HepG2 (cell line): ENCODE data around the gene NUP62. TPM values are rescaled to one million over a fixed set of nuclear protein-coding genes. Genes with fewer than 3 reads are reported as not detected.

Experiments used
- ATAC-seq: fragments of 200-7000 bp; cut with Tn5 transposase; 3 replicates; pipeline ENCODE4 v1.9.1; 2020; ENCODE audit warnings: mild to moderate bottlenecking, moderate library complexity
- BruUV-seq: library from RNA; stranded (reverse); fragments of 400-500 nt; replicated peaks from 2 replicates; lab custom pipeline; 2021; lab: Mats Ljungman, UMichigan
- CTCF ChIA-PET: fragments of 300-600 bp; formaldehyde crosslinking; extraction: SDS; loops from one replicate; lab custom pipeline; 2021; ENCODE audit warnings: low total read pairs, inconsistent platforms, low intra/inter-chr PET ratio; lab: Yijun Ruan, JAX
- POLR2A ChIA-PET: fragments of 350-600 bp; sonication (Branson Sonifier 250); formaldehyde crosslinking; loops from one replicate; lab custom pipeline; 2020; ENCODE audit warnings: antibody characterized with exemption, inconsistent platforms; lab: Yijun Ruan, JAX
- DNase-seq: peaks from one replicate; pipeline ENCODE4 v3.0.0-alpha.2; 2015; ENCODE audit warnings: low spot score
- FAIRE-seq: peaks from 3 replicates; lab custom pipeline; 2011; peaks lifted over from hg19 to GRCh38; lab: Jason Lieb, UNC
- H2AFZ ChIP-seq: one replicate; pipeline ENCODE4 v1.6.1; 2011; ENCODE audit warnings: low read length, inconsistent platforms
- H3K27ac ChIP-seq: fragments of 300-600 bp; 3 replicates; pipeline ENCODE4 v1.8.0; 2011; ENCODE audit warnings: mixed run types, mild to moderate bottlenecking, mixed read lengths, low read length, inconsistent platforms; ENCODE audit not compliant: insufficient read depth; ENCODE audit errors: extremely low read length
- H3K27me3 ChIP-seq, 2 experiments: fragments of 200-600 bp in 1 of 2; 2 replicates in 1 of 2; 3 replicates in 1 of 2; pipeline versions ENCODE4 v1.6.0 to v1.8.0; 2011; ENCODE audit warnings: low read length in 2 of 2, mild to moderate bottlenecking in 2 of 2, moderate library complexity in 2 of 2, inconsistent platforms in 1 of 2; ENCODE audit not compliant: insufficient read depth in 2 of 2, control insufficient read depth in 1 of 2
- H3K36me3 ChIP-seq, 2 experiments: fragments of 200-600 bp in 1 of 2; replicated peaks in 1 of 2; 2 replicates in 1 of 2; 3 replicates in 1 of 2; pipeline versions ENCODE4 v1.5.1 to v1.8.0; 2011; ENCODE audit warnings: low read length in 2 of 2, inconsistent platforms in 1 of 2; ENCODE audit not compliant: insufficient read depth in 2 of 2, control insufficient read depth in 1 of 2
- H3K4me1 ChIP-seq: 2 replicates; pipeline ENCODE4 v1.5.1; 2012; ENCODE audit warnings: low read length, inconsistent platforms; ENCODE audit not compliant: insufficient read depth
- H3K4me2 ChIP-seq: 2 replicates; pipeline ENCODE4 v1.6.0; 2011; ENCODE audit warnings: low read depth, low read length, inconsistent platforms
- H3K4me3 ChIP-seq, 3 experiments: fragments of 200-600 bp in 1 of 3; sonication (generic), shearing (Covaris generic) in 1 of 3; replicated peaks in 1 of 3; 2 replicates each; pipeline ENCODE4 v1.5.1; 2011 to 2016; ENCODE audit warnings: low read length in 3 of 3, inconsistent platforms in 2 of 3, low read depth in 2 of 3, mild to moderate bottlenecking in 2 of 3, control low read depth in 1 of 3, mixed read lengths in 1 of 3; ENCODE audit not compliant: insufficient read depth in 1 of 3
- H3K79me2 ChIP-seq: one replicate; pipeline ENCODE4 v1.6.1; 2011; ENCODE audit warnings: low read length, inconsistent platforms; ENCODE audit not compliant: insufficient read depth
- H3K9ac ChIP-seq: 2 replicates; pipeline ENCODE4 v1.6.0; 2011; ENCODE audit warnings: mild to moderate bottlenecking, low read depth, low read length, inconsistent platforms; ENCODE audit not compliant: insufficient read depth
- H3K9me3 ChIP-seq: 2 replicates; pipeline ENCODE4 v1.5.1; 2012; ENCODE audit warnings: mild to moderate bottlenecking, low read length
- H4K20me1 ChIP-seq: 2 replicates; pipeline ENCODE4 v1.6.0; 2011; ENCODE audit warnings: inconsistent platforms, mild to moderate bottlenecking, low read length, moderate library complexity; ENCODE audit not compliant: insufficient read depth
- BORCS8-MEF2B ChIP-seq: sonication (generic); formaldehyde crosslinking; IDR thresholded peaks from 2 replicates; pipeline ENCODE4 v1.8.0; 2022; ENCODE audit warnings: mild to moderate bottlenecking, missing genetic modification reagents
- NFYB ChIP-seq: sonication (generic); formaldehyde crosslinking; IDR thresholded peaks from 2 replicates; pipeline ENCODE4 v1.4.0; 2020; ENCODE audit warnings: missing genetic modification reagents
- RBM22 ChIP-seq: fragments of 200-400 bp; formaldehyde crosslinking; optimal IDR thresholded peaks from 2 replicates; pipeline ENCODE3; 2017; ENCODE audit warnings: mild to moderate bottlenecking, low read length, moderate library complexity
- ZBTB34 ChIP-seq: sonication (generic); formaldehyde crosslinking; IDR thresholded peaks from 2 replicates; pipeline ENCODE4 v1.8.0; 2022; ENCODE audit warnings: mild to moderate bottlenecking, missing genetic modification reagents
- ZBTB46 ChIP-seq: sonication (generic); formaldehyde crosslinking; IDR thresholded peaks from 2 replicates; pipeline ENCODE4 v1.4.0; 2020; ENCODE audit warnings: mild to moderate bottlenecking, missing genetic modification reagents, borderline replicate concordance
- ZNF101 ChIP-seq: sonication (generic); formaldehyde crosslinking; IDR thresholded peaks from 2 replicates; pipeline ENCODE4 v1.4.0; 2020; ENCODE audit warnings: mild to moderate bottlenecking, low read depth, missing genetic modification reagents, borderline replicate concordance
- ZNF816 ChIP-seq: sonication (generic); formaldehyde crosslinking; IDR thresholded peaks from 2 replicates; pipeline ENCODE4 v1.8.0; 2022; ENCODE audit warnings: missing genetic modification reagents, mild to moderate bottlenecking, borderline replicate concordance
- ZSCAN9 ChIP-seq: IDR thresholded peaks from 2 replicates; pipeline ENCODE4 v1.6.1; 2016; ENCODE audit warnings: borderline replicate concordance
- WGBS: methylation state at CpG from one replicate; pipeline ENCODE4 v1.1.6; 2017; ENCODE audit warnings: low lambda C conversion rate; 5-methylcytosine and 5-hydroxymethylcytosine counted together
- in situ Hi-C: cut with HindIII; loops from 2 replicates; pipeline ENCODE4 v1.10.0; 2017; ENCODE audit warnings: low pct_unique_long_range_greater_than_20kb; ENCODE audit not compliant: extremely low pct_ligation_motif_present
- intact Hi-C: fragments of 100-400 bp; cut with micrococcal nuclease; formaldehyde crosslinking; loops from one replicate; pipeline ENCODE4 v1.10.0; 2022; ENCODE audit not compliant: unreplicated experiment
- polyA plus RNA-seq, 8 experiments: library from polyadenylated mRNA; depleted of rRNA in 3 of 8; stranded (reverse) in 7 of 8; unstranded in 1 of 8; fragments of >200 nt; fragmentation: Illumina TruSeq in 4 of 8; extraction: Trizol in 4 of 8; gene quantifications; 2 replicates each; pipeline versions ENCODE4 v1.2.1 to v1.2.3, GENCODE V29; 2011 to 2016; ENCODE audit warnings: low read depth in 4 of 8, missing spikeins in 1 of 8, mixed read lengths in 1 of 8; ENCODE audit not compliant: insufficient read depth in 1 of 8
- total RNA-seq, 5 experiments: library from RNA; depleted of rRNA; stranded (reverse); fragments of >200 nt; fragmentation: Illumina TruSeq; extraction: Trizol; gene quantifications; 2 replicates each; pipeline ENCODE4 v1.2.3, GENCODE V29; 2016; ENCODE audit warnings: low read depth in 1 of 5

The NUP62 gene
- total and polyA plus RNA-seq, 2 of the 13 experiments (the other 11 are each of a cell fraction or from before 2014, with no cell fraction given): 16.5 to 41.5 TPM

DNA sequence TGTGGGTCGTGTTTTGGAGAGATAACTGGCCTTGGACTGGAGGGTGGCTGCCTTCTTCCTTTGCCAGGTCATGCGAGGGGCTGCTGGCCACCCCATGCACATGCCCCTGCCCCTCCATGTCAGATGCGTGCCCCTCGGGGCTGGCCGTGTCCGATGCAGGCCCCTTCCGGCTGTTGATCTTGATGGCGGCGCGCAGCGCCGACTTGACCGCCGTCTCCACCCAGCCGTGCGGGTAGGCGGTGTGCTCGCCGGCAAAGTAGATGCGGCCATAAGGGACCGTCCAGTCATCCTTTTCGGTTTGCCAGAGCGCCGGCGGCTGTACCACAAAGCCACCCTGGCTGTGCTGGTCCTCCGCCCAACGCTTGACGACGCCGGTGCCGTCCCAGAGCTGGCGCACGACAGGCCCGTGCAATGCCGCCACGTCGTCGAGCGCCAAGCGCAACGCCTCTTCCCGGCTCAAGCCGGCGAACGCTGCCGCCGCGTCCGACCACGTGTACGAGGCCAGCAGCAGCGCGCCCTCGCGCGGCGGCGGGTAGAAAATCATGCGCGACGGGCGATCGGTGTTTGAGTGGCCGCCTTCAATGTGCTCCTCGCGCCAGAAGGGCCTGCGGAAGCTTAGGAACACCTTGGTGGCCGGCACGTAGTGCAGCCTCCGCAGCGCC lies 39.5 kb downstream of the NUP62 start (continued):
- TF ChIP-seq ZBTB34 (CRISPR knock-in tag) (no peak), ZSCAN9 (no peak), ZBTB46 (no peak), NFYB (CRISPR knock-in tag) (no peak), ZNF101 (CRISPR knock-in tag) (no peak)
- TF ChIP-seq, all 625 proteins: peak for 4

DNA sequence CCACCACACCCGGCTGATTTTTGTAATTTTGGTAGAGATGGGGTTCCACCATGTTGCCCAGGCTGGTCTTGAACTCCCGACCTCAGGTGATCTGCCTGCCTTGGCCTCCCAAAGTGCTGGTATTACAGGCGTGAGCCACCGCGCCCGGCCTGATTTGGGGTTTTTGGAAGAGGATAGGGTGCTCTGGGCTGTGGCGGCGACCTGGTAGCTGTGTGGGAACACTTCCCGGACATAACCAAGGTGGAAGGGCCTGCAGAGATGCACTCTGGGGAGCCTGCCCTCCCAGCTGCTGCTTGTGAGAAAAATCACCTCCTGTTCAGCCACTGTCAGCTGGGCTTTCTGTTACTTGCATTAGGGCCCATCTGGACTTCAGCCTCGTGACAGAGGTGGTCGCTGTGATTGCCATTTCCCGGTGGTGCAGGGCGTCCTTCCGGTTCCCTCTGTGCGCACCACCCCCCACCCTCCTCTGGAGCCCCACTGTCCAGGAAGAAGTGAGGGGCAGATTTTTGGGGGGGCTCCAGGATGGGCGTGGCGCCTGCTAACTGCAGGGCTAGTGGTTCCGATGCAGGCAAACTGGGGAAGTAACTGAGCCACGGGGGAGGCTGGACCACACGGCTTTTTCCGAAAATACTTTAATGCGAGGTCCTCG lies 40.1 kb downstream of the NUP62 start:
- in situ Hi-C loops (no loop called here), intact Hi-C loops (no loop called here)
- Histone ChIP-seq H4K20me1 (no peaks in the 10 kb centered on the region), H3K79me2 (no peaks in the 10 kb centered on the region), H3K27ac (no peak overlapping the region), H3K4me2 (no peak overlapping the region), H3K36me3 (peaks cover 0 to 8% of the 10 kb centered on the region in 2 experiments; a peak in 4 of 5 replicates), H3K27me3 (no peaks in the 10 kb centered on the region; a peak in 1 of 5 replicates), H3K4me3 (no peak overlapping the region), H3K4me1 (no peaks in the 10 kb centered on the region), H3K9ac (no peak overlapping the region), H3K9me3 (no peaks in the 10 kb centered on the region), H2AFZ (no peak overlapping the region)
- no peak for TF ChIP-seq BORCS8-MEF2B
- TF ChIP-seq ZNF816 (CRISPR knock-in tag): no peak
- TF ChIP-seq RBM22: peak; percentile 81
- WGBS: 96% methylated on average over 19 of the region's 23 CpGs
- CTCF ChIA-PET: no interaction called here
- POLR2A ChIA-PET: no interaction called here
- no TSS peak for BruUV-seq
- ATAC-seq (no peak), DNase-seq (no peak), FAIRE-seq (no peak)
